IMR-90 (cell line): ENCODE results near the gene PARD6G. TPM values are rescaled to one million over a fixed set of nuclear protein-coding genes. Genes with fewer than 3 reads are reported as not detected.

Experiments
- ATAC-seq: fragments of 200-7000 bp; cut with Tn5 transposase; 2 replicates; pipeline ENCODE4 v1.9.1; 2020; ENCODE audit warnings: low read depth, mild to moderate bottlenecking, moderate library complexity
- BruUV-seq: library from RNA; stranded (reverse); fragments of 400-500 nt; replicated peaks from 2 replicates; lab custom pipeline; 2021; lab: Mats Ljungman, UMichigan
- CTCF ChIA-PET: fragments of 300-600 bp; formaldehyde crosslinking; extraction: SDS; loops from one replicate; lab custom pipeline; 2021; ENCODE audit warnings: antibody characterized with exemption; lab: Yijun Ruan, JAX
- POLR2A ChIA-PET: fragments of 300-600 bp; sonication (Branson Sonifier 250); formaldehyde crosslinking; loops from one replicate; lab custom pipeline; 2022; ENCODE audit warnings: antibody characterized with exemption; ENCODE audit not compliant: unreplicated experiment; lab: Charles Lee
- DNase-seq: peaks from one replicate; pipeline ENCODE4 v3.0.0; 2013
- H2AFZ ChIP-seq: replicated peaks from 2 replicates; pipeline ENCODE3; 2013; ENCODE audit warnings: low read length, mild to moderate bottlenecking; ENCODE audit not compliant: poor library complexity
- H2AK5ac ChIP-seq: 2 replicates; pipeline ENCODE4 v1.6.1; 2013; ENCODE audit warnings: low read depth, low read length, inconsistent platforms
- H2AK9ac ChIP-seq: replicated peaks from 2 replicates; pipeline ENCODE3; 2013; ENCODE audit warnings: mild to moderate bottlenecking, low read depth, low read length, moderate library complexity; ENCODE audit not compliant: poor library complexity
- H2BK120ac ChIP-seq: 2 replicates; pipeline ENCODE4 v1.6.1; 2013; ENCODE audit warnings: low read depth, low read length, inconsistent platforms
- H2BK15ac ChIP-seq: 3 replicates; pipeline ENCODE4 v1.6.1; 2013; ENCODE audit warnings: low read depth, low read length, inconsistent platforms
- H2BK20ac ChIP-seq: 2 replicates; pipeline ENCODE4 v1.6.1; 2013; ENCODE audit warnings: low read depth, mild to moderate bottlenecking, inconsistent platforms, low read length, moderate library complexity
- H2BK5ac ChIP-seq: 2 replicates; pipeline ENCODE4 v1.6.1; 2013; ENCODE audit warnings: mild to moderate bottlenecking, low read depth, low read length, inconsistent platforms; ENCODE audit not compliant: poor library complexity, severe bottlenecking
- H3K14ac ChIP-seq: replicated peaks from 2 replicates; pipeline ENCODE4 v1.6.1; 2013; ENCODE audit warnings: low read depth, low read length, inconsistent platforms
- H3K18ac ChIP-seq: 2 replicates; pipeline ENCODE4 v1.6.1; 2013; ENCODE audit warnings: low read depth, low read length, control low read depth
- H3K23ac ChIP-seq: 2 replicates; pipeline ENCODE4 v1.6.1; 2013; ENCODE audit warnings: low read depth, low read length, inconsistent platforms
- H3K27ac ChIP-seq: 2 replicates; pipeline ENCODE4 v1.5.1; 2013; ENCODE audit warnings: mild to moderate bottlenecking, control low read depth, low read length; ENCODE audit not compliant: insufficient read depth
- H3K27me3 ChIP-seq: 2 replicates; pipeline ENCODE4 v1.6.1; 2013; ENCODE audit warnings: low read length; ENCODE audit not compliant: control insufficient read depth, insufficient read depth
- H3K36me3 ChIP-seq: 2 replicates; pipeline ENCODE4 v1.6.1; 2013; ENCODE audit warnings: low read length, mixed read lengths; ENCODE audit not compliant: control insufficient read depth, insufficient read depth
- H3K4ac ChIP-seq: 2 replicates; pipeline ENCODE4 v1.6.1; 2013; ENCODE audit warnings: low read depth, low read length, inconsistent platforms
- H3K4me1 ChIP-seq: 2 replicates; pipeline ENCODE4 v1.6.1; 2013; ENCODE audit warnings: low read length, mixed read lengths; ENCODE audit not compliant: control insufficient read depth, insufficient read depth
- H3K4me2 ChIP-seq: 2 replicates; pipeline ENCODE4 v1.6.1; 2013; ENCODE audit warnings: low read depth, mild to moderate bottlenecking, control low read depth, low read length, moderate library complexity
- H3K4me3 ChIP-seq: 2 replicates; pipeline ENCODE4 v1.5.1; 2013; ENCODE audit warnings: low read depth, mild to moderate bottlenecking, control low read depth, low read length, moderate library complexity; ENCODE audit not compliant: insufficient read depth
- H3K56ac ChIP-seq: 2 replicates; pipeline ENCODE4 v1.6.1; 2013; ENCODE audit warnings: low read length, inconsistent platforms; ENCODE audit not compliant: insufficient read depth; ENCODE audit errors: extremely low read depth
- H3K79me1 ChIP-seq, 2 experiments: 2 replicates each; pipeline ENCODE4 v1.6.1; 2013; ENCODE audit warnings: low read length in 2 of 2, inconsistent platforms in 1 of 2, low read depth in 1 of 2
- H3K9ac ChIP-seq: 2 replicates; pipeline ENCODE4 v1.6.1; 2013; ENCODE audit warnings: low read depth, low read length, control low read depth
- H3K9me1 ChIP-seq: 2 replicates; pipeline ENCODE4 v1.6.1; 2013; ENCODE audit warnings: low read length, inconsistent platforms; ENCODE audit not compliant: insufficient read depth
- H3K9me3 ChIP-seq: 2 replicates; pipeline ENCODE4 v1.6.1; 2013; ENCODE audit warnings: low read length; ENCODE audit not compliant: control insufficient read depth, insufficient read depth
- H4K20me1 ChIP-seq: 2 replicates; pipeline ENCODE4 v1.6.1; 2013; ENCODE audit warnings: low read length, inconsistent platforms; ENCODE audit not compliant: insufficient read depth
- H4K5ac ChIP-seq: 2 replicates; pipeline ENCODE4 v1.6.1; 2013; ENCODE audit warnings: mild to moderate bottlenecking, low read depth, low read length, control low read depth
- H4K8ac ChIP-seq, 2 experiments: 2 replicates each; pipeline ENCODE4 v1.6.1; 2013; ENCODE audit warnings: low read depth in 2 of 2, low read length in 2 of 2, control low read depth in 1 of 2, inconsistent platforms in 1 of 2
- H4K91ac ChIP-seq: 2 replicates; pipeline ENCODE4 v1.6.1; 2013; ENCODE audit warnings: low read depth, low read length, inconsistent platforms; ENCODE audit not compliant: insufficient read depth
- BHLHE40 ChIP-seq: fragments of 150-350 bp; IDR thresholded peaks from 2 replicates; pipeline ENCODE4 v1.6.1; 2016; ENCODE audit warnings: mild to moderate bottlenecking, low read depth, low read length
- CEBPB ChIP-seq: IDR thresholded peaks from 2 replicates; pipeline ENCODE4 v1.6.1; 2012; ENCODE audit warnings: low read depth, low read length, improper control_type of control experiment
- CHD1 ChIP-seq: IDR thresholded peaks from 2 replicates; pipeline ENCODE4 v1.6.1; 2012; ENCODE audit warnings: low read depth, low read length, improper control_type of control experiment
- FOS ChIP-seq: fragments of 150-350 bp; IDR thresholded peaks from 2 replicates; pipeline ENCODE4 v1.6.1; 2016; ENCODE audit warnings: low read depth, low read length
- MAFK ChIP-seq: IDR thresholded peaks from 2 replicates; pipeline ENCODE4 v1.6.1; 2012; ENCODE audit warnings: low read depth, low read length, improper control_type of control experiment
- MAZ ChIP-seq: IDR thresholded peaks from 2 replicates; pipeline ENCODE4 v1.6.1; 2012; ENCODE audit warnings: low read depth, mild to moderate bottlenecking, low read length, improper control_type of control experiment, moderate library complexity, borderline replicate concordance
- MXI1 ChIP-seq: IDR thresholded peaks from 2 replicates; pipeline ENCODE4 v1.6.1; 2012; ENCODE audit warnings: low read depth, mild to moderate bottlenecking, low read length, moderate library complexity, borderline replicate concordance
- NFE2L2 ChIP-seq: fragments of 150-350 bp; IDR thresholded peaks from 2 replicates; pipeline ENCODE4 v1.6.1; 2016; ENCODE audit warnings: low read depth, mild to moderate bottlenecking, low read length
- POLR2A ChIP-seq: IDR thresholded peaks from 2 replicates; pipeline ENCODE4 v1.6.1; 2012; ENCODE audit warnings: mild to moderate bottlenecking, low read depth, low read length
- RAD21 ChIP-seq: IDR thresholded peaks from 2 replicates; pipeline ENCODE4 v1.6.1; 2012; ENCODE audit warnings: low read length, improper control_type of control experiment
- RCOR1 ChIP-seq: IDR thresholded peaks from 2 replicates; pipeline ENCODE4 v1.6.1; 2012; ENCODE audit warnings: mild to moderate bottlenecking, low read length, improper control_type of control experiment; ENCODE audit not compliant: insufficient replicate concordance
- RFX5 ChIP-seq: IDR thresholded peaks from 2 replicates; pipeline ENCODE4 v1.8.0; 2012; ENCODE audit warnings: low read depth, mild to moderate bottlenecking, low read length, moderate library complexity
- SMC3 ChIP-seq: fragments of 150-350 bp; IDR thresholded peaks from 2 replicates; pipeline ENCODE4 v1.6.1; 2016; ENCODE audit warnings: low read depth, mild to moderate bottlenecking, antibody characterized with exemption, low read length, moderate library complexity
- WGBS, 2 experiments: methylation state at CpG; one replicate each; pipeline versions ENCODE4 v1.1.5 to v1.1.7; 2013; ENCODE audit warnings: missing lambda C conversion rate in 2 of 2; ENCODE audit not compliant: insufficient read length in 1 of 2; ENCODE audit errors: extremely low coverage in 2 of 2; 5-methylcytosine and 5-hydroxymethylcytosine counted together
- dilution Hi-C: fragments of 300-500 bp; cut with HindIII; formaldehyde crosslinking; loops from one replicate; pipeline ENCODE4 v1.14.3; 2018; ENCODE audit warnings: low sequenced_read_pairs; ENCODE audit not compliant: unreplicated experiment
- in situ Hi-C: fragments of 300-500 bp; cut with MboI; formaldehyde crosslinking; loops from 3 replicates; pipeline ENCODE4 v1.14.3; 2019; ENCODE audit warnings: low sequenced_read_pairs, inconsistent platforms, mixed read lengths
- intact Hi-C: fragments of 100-400 bp; cut with micrococcal nuclease; formaldehyde crosslinking; loops from 2 replicates; pipeline ENCODE4 v1.10.0; 2022
- polyA plus RNA-seq, 3 experiments: library from polyadenylated mRNA; depleted of rRNA; stranded (reverse); fragments of >200 nt; gene quantifications; 2 replicates each; pipeline ENCODE4 v1.2.3, GENCODE V29; 2012; ENCODE audit warnings: low replicate concordance in 1 of 3
- total RNA-seq: library from RNA; depleted of rRNA; stranded (reverse); fragments of >200 nt; gene quantifications from 2 replicates; pipeline ENCODE4 v1.2.3, GENCODE V29; 2012
- TF ChIP-seq, protein P1 (sequence below): fragments of 150-350 bp; IDR thresholded peaks from 2 replicates; pipeline ENCODE4 v1.6.1; 2016; ENCODE audit warnings: low read depth, mild to moderate bottlenecking, low read length, moderate library complexity, borderline replicate concordance
- TF ChIP-seq, protein P2 (sequence below): conservative IDR thresholded peaks from 2 replicates; pipeline ENCODE4 v1.5.1; 2012; ENCODE audit warnings: mild to moderate bottlenecking, low read depth, low read length, improper control_type of control experiment
- TF ChIP-seq, protein P3 (sequence below): fragments of 150-350 bp; IDR thresholded peaks from 2 replicates; pipeline ENCODE4 v1.6.1; 2017; ENCODE audit warnings: mild to moderate bottlenecking, antibody characterized with exemption, low read length, low read depth

Gene PARD6G
- total and polyA plus RNA-seq, 2 of the 4 experiments (the other 2 are of a cell fraction), result 2.5 to 4.6 TPM

DNA sequence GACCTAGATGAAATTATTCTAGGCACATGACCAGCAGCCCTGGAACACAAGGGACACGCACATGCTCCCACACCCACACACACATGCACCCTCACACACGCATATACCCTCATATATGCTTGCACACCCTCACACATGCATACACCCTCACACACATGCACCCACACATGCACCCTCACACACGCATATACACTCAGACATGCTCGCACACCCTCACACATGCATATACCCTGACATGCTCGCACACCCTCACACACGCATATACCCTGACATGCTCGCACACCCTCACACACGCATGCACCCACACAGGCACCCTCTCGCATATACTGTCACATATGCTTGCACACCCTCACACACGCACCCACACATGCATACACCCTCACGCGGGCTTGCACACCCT, 61.8 kb downstream of the PARD6G start:
- no peaks in the 10 kb centered on the region for H3K27me3 ChIP-seq
- no TSS peak for BruUV-seq
- H4K8ac ChIP-seq, result no peak overlapping the region
- no peak overlapping the region for H2AFZ ChIP-seq
- no peak overlapping the region for H2BK120ac ChIP-seq
- peaks cover 3% of the 10 kb centered on the region; the same call in 1 of the 2 replicates for H4K20me1 ChIP-seq
- no peak overlapping the region for H2BK20ac ChIP-seq
- 95% methylated on average over 8 of the region's 12 CpGs; no CpG with 5 or more reads in 1 of the 2 experiments for WGBS, 2 experiments
- ATAC-seq, result no peak
- intact Hi-C loops (no loop called here), dilution Hi-C loops (no loop called here), in situ Hi-C loops (no loop called here)
- H2AK9ac ChIP-seq, result no peak overlapping the region
- no peak overlapping the region for H4K91ac ChIP-seq
- DNase-seq, result no peak
- H3K4me2 ChIP-seq, result no peak overlapping the region
- no peak overlapping the region for H3K56ac ChIP-seq
- H3K4me1 ChIP-seq, result no peaks in the 10 kb centered on the region; the same call in 1 of the 2 replicates
- no peak overlapping the region for H2AK5ac ChIP-seq
- ChIA-PET CTCF (no interaction called here), POLR2A (no interaction called here)
- no peak overlapping the region for H3K14ac ChIP-seq
- H4K5ac ChIP-seq, result no peak overlapping the region
- no peaks in the 10 kb centered on the region for H3K9me3 ChIP-seq
- H3K9me1 ChIP-seq, result peaks cover 3% of the 10 kb centered on the region; the same call in 1 of the 2 replicates
- no peak overlapping the region for H3K4ac ChIP-seq
- no peak overlapping the region for H3K23ac ChIP-seq
- no peak overlapping the region for H2BK5ac ChIP-seq
- no peak overlapping the region for H3K18ac ChIP-seq
- H3K27ac ChIP-seq, result no peak overlapping the region
- no peak overlapping the region for H3K4me3 ChIP-seq
- no peaks in the 10 kb centered on the region for H3K36me3 ChIP-seq
- H3K79me1 ChIP-seq, result peaks cover 0 to 6% of the 10 kb centered on the region in 2 experiments; a peak in 1 of 4 replicates
- no peak for TF ChIP-seq RCOR1
- no peak for TF ChIP-seq BHLHE40
- TF ChIP-seq, protein P1, sequence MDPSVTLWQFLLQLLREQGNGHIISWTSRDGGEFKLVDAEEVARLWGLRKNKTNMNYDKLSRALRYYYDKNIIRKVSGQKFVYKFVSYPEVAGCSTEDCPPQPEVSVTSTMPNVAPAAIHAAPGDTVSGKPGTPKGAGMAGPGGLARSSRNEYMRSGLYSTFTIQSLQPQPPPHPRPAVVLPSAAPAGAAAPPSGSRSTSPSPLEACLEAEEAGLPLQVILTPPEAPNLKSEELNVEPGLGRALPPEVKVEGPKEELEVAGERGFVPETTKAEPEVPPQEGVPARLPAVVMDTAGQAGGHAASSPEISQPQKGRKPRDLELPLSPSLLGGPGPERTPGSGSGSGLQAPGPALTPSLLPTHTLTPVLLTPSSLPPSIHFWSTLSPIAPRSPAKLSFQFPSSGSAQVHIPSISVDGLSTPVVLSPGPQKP, result no peak
- no peak for TF ChIP-seq RAD21
- TF ChIP-seq MXI1, result no peak
- TF ChIP-seq CHD1, result no peak
- TF ChIP-seq, protein P2, sequence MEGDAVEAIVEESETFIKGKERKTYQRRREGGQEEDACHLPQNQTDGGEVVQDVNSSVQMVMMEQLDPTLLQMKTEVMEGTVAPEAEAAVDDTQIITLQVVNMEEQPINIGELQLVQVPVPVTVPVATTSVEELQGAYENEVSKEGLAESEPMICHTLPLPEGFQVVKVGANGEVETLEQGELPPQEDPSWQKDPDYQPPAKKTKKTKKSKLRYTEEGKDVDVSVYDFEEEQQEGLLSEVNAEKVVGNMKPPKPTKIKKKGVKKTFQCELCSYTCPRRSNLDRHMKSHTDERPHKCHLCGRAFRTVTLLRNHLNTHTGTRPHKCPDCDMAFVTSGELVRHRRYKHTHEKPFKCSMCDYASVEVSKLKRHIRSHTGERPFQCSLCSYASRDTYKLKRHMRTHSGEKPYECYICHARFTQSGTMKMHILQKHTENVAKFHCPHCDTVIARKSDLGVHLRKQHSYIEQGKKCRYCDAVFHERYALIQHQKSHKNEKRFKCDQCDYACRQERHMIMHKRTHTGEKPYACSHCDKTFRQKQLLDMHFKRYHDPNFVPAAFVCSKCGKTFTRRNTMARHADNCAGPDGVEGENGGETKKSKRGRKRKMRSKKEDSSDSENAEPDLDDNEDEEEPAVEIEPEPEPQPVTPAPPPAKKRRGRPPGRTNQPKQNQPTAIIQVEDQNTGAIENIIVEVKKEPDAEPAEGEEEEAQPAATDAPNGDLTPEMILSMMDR, result no peak
- TF ChIP-seq NFE2L2, result no peak
- no peak for TF ChIP-seq CEBPB
- no peak for TF ChIP-seq SMC3
- TF ChIP-seq FOS, result no peak
- no peak for TF ChIP-seq RFX5
- no peak for TF ChIP-seq POLR2A
- TF ChIP-seq MAFK, result no peak
- TF ChIP-seq, protein P3, sequence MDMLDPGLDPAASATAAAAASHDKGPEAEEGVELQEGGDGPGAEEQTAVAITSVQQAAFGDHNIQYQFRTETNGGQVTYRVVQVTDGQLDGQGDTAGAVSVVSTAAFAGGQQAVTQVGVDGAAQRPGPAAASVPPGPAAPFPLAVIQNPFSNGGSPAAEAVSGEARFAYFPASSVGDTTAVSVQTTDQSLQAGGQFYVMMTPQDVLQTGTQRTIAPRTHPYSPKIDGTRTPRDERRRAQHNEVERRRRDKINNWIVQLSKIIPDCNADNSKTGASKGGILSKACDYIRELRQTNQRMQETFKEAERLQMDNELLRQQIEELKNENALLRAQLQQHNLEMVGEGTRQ, result no peak
- TF ChIP-seq MAZ, result no peak
- no peak overlapping the region for H2BK15ac ChIP-seq
- H3K9ac ChIP-seq, result no peak overlapping the region
